GM12874 (cell line): ENCODE data around the gene SEMA4G.

Experiments used
- CTCF ChIP-seq: IDR thresholded peaks from 2 replicates; pipeline ENCODE4 v1.5.1; 2011; ENCODE audit warnings: low read depth, mild to moderate bottlenecking, control low read depth, low read length, moderate library complexity; ENCODE audit not compliant: insufficient read depth

The SEMA4G gene

GRCh38 chr10:101005869-101006567, 36.7 kb downstream of the SEMA4G start:
- no peak for TF ChIP-seq CTCF

- no peak for TF ChIP-seq CTCF
These were observed 37.3 kb downstream of the SEMA4G start for GRCh38 chr10:101006593-101007098.

- no peak for TF ChIP-seq CTCF
These were observed 37.9 kb downstream of the SEMA4G start for GRCh38 chr10:101007099-101007711.

- TF ChIP-seq CTCF: no peak
These were observed 38.9 kb downstream of the SEMA4G start for GRCh38 chr10:101007915-101008822.

- no peak for TF ChIP-seq CTCF
These were observed 39.6 kb downstream of the SEMA4G start for GRCh38 chr10:101008823-101009423.

- no peak for TF ChIP-seq CTCF
These were observed 41.0 kb downstream of the SEMA4G start for GRCh38 chr10:101010329-101010728.
